Fibroblast of skin of right biceps (primary cell): ENCODE data around the gene WNT7B.

Experiments
- DNase-seq: peaks from one replicate; pipeline ENCODE4 v3.0.0-alpha.2; 2013

Gene WNT7B

GRCh38 chr22:45903355-45904135 lies 73.4 kb downstream of the WNT7B start:
- peak; percentile 66 for DNase-seq

GRCh38 chr22:45897736-45898135 lies 79.2 kb downstream of the WNT7B start:
- no peak for DNase-seq

GRCh38 chr22:45896964-45897538 lies 79.9 kb downstream of the WNT7B start:
- DNase-seq = no peak

GRCh38 chr22:45896153-45896951 lies 80.6 kb downstream of the WNT7B start:
- no peak for DNase-seq

GRCh38 chr22:45895436-45896152 lies 81.4 kb downstream of the WNT7B start:
- DNase-seq = no peak

- no peak for DNase-seq
These were observed 83.4 kb downstream of the WNT7B start for GRCh38 chr22:45893516-45893915.

GRCh38 chr22:45892681-45893461 lies 84.1 kb downstream of the WNT7B start:
- no peak for DNase-seq

- no peak for DNase-seq
These were observed 84.9 kb downstream of the WNT7B start for GRCh38 chr22:45891996-45892621.

GRCh38 chr22:45891471-45891995 lies 85.4 kb downstream of the WNT7B start:
- DNase-seq = no peak

- DNase-seq = no peak
These were observed 85.9 kb downstream of the WNT7B start for GRCh38 chr22:45891021-45891421.

GRCh38 chr22:45890351-45890635 lies 86.7 kb downstream of the WNT7B start:
- no peak for DNase-seq

GRCh38 chr22:45889539-45890350 lies 87.2 kb downstream of the WNT7B start:
- DNase-seq = peak; percentile 32

GRCh38 chr22:45889093-45889538 lies 87.8 kb downstream of the WNT7B start:
- no peak for DNase-seq

- no peak for DNase-seq
These were observed 88.5 kb downstream of the WNT7B start for GRCh38 chr22:45888221-45889092.

GRCh38 chr22:45887202-45888131 lies 89.5 kb downstream of the WNT7B start:
- no peak for DNase-seq

- DNase-seq = no peak
These were observed 90.4 kb downstream of the WNT7B start for GRCh38 chr22:45886540-45886939.

GRCh38 chr22:45885941-45886395 lies 91.0 kb downstream of the WNT7B start:
- DNase-seq = no peak

- DNase-seq = no peak
These were observed 91.7 kb downstream of the WNT7B start for GRCh38 chr22:45885171-45885840.
